DMS79 treated with DMSO at 0.1 percent for 48 hours (cell line): Measurements from ENCODE around the gene CHTF18.

ENCODE experiments used
- DNase-seq: peaks from one replicate; lab custom pipeline; 2025; lab: John Stamatoyannopoulos, UW

CHTF18 gene

DNA sequence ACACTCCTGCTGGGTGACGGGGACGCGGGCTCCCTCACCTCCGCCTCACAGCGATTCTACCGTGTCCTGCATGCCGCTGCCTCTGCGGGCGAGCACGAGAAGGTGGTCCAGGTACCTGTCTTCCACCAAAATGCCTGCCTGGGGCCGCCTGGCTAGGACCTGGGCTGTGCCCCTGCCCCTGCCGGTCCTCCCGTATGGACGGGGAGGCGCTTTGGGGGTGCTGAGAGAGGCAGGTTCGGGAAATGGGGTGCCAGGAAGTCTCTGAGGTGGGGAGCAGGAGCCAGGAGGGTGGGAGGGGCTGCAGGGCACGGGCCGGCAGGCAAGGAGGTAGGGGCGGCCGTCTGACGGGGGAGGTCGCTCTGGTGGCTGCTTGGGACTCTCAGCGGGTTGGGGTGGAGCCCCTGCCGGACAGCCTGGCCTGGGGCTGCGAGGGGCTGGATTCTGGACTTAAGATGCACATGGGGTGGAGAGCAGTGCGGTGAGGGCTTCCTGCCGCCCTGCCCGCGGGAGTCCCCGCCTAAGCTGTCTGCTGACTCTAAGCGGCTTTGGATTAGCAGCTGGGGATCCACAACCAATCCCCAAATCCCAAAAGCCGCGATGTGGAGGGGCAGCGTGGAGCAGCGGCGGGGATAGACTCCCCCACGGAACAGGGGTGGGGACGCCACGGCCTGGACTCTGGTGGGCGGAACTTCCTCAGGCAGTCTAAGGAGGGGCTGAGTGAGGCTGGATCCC lies 5.8 kb downstream of the CHTF18 start:
- no peak for DNase-seq

- no peak for DNase-seq
These were observed 6.5 kb downstream of the CHTF18 start for GRCh38 chr16:794853-795466.

DNA sequence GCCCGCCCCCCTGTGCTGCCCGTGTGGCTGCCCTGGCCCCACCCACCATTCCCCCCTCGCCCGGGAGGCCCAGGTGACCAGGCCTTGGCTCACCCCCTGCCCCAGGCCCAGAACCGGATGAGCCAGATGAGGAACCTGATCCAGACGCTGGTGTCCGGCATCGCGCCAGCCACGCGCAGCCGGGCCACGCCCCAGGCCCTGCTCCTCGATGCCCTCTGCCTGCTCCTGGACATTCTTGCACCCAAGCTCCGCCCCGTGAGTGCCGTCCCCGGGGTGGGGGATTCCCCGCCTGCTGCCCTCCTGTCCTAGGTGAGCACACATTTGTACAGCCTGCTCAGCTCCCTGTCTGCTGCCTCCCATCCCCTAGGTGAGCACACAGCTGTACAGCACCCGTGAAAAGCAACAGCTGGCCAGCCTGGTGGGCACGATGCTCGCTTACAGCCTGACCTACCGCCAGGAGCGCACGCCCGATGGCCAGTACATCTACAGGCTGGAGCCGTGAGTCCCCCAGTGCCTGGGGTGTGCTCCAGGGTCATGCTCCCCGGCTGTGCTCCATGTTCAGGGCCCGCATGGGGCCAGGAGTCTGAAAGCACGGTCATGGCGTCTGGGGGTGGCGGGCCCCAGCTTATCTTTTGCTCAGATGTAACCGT lies 7.3 kb downstream of the CHTF18 start:
- no peak for DNase-seq

DNA sequence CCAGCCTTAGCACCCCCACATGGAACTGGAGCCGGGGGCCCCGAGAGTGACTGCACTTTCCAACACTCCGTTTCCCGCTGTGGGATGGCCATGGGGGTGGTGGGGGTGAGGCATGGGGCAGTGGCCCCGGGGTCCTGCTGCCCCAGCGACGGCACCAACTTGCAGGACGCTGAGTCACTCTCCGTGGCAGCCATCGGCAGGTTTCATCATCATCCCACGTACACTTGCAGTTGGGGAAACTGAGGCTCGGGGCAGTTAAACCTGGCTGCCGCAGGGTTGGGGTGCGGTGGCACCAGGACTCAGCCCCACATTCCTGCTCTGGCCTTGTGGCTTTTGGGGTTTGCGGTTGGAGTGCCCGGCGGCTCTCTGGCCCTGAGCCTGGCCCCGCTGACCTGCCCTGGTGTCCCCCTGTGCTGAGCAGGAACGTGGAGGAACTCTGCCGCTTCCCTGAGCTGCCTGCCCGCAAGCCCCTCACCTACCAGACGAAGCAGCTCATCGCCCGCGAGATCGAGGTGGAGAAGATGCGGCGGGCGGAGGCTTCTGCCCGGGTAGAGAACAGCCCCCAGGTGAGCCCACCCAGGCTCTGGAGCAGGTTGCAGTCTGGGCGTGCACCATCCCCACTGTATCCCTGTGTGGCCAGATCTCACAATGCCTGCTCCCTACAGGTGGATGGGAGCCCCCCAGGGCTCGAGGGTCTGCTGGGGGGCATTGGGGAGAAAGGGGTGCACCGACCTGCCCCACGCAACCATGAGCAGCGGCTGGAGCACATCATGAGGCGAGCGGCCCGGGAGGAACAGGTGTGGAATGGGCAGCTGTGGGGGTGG lies 8.1 kb downstream of the CHTF18 start:
- DNase-seq, result no peak

DNA sequence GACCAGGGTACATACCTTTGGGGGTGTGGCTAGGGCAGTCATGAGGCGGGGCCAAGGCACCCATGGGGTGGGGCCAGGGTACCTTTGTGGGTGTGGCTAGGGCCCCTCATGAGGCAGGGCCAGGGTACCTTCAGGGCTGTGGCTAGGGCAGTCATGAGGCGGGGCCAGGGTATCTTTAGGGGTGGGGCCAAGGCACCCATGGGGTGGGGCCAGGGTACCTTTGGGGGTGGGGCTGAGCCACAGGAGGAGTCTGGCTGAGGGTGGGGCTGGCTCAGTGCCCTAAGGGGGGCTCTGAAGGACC lies 8.7 kb downstream of the CHTF18 start:
- no peak for DNase-seq

- no peak for DNase-seq
These were observed 9.3 kb downstream of the CHTF18 start for GRCh38 chr16:797686-798085.

GRCh38 chr16:798666-799065 lies 10.2 kb downstream of the CHTF18 start:
- no peak for DNase-seq

GRCh38 chr16:799111-799947 lies 10.9 kb downstream of the CHTF18 start:
- DNase-seq, result no peak

- no peak for DNase-seq
These were observed 11.8 kb downstream of the CHTF18 start, which contains the start of gene GNG13 for GRCh38 chr16:799948-800833. GNG13 (minus strand) TSS chr16:800734; CDS start chr16:799077, 1,657 bp downstream.

DNA sequence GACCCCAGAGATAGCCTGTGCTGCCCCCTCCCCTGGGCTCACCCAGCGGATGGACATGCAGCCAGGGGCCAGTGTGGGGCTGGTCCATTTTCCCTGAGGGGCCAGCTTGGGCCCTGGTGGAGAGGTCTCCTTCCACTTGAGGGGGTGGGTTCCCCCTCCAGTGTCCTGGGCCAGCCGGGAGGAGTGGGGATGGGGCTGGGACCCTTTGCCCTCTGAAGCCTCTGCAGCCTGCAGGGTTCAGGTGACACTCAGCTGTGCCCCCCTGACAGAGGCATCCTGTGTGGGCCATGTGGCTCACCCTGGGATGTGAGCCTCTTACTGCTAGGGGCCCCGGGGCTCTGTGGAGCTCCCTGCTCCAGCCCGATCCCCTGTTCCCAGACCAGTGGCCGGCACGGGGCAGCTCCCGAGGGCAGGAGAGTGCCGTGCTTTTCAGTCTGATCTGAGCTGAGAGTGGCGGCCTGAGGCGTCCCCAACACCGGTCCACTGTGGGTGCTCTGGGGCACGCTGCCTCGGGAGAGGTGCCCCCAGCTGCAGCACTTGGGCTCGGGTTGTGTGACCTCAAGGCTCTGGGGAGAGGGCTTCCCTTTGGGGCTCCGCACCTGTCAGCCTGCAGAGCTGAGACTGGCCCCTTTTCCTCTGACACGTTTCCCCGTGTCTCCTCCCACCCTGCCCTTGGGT lies 12.6 kb downstream of the CHTF18 start:
- no peak for DNase-seq

DNA sequence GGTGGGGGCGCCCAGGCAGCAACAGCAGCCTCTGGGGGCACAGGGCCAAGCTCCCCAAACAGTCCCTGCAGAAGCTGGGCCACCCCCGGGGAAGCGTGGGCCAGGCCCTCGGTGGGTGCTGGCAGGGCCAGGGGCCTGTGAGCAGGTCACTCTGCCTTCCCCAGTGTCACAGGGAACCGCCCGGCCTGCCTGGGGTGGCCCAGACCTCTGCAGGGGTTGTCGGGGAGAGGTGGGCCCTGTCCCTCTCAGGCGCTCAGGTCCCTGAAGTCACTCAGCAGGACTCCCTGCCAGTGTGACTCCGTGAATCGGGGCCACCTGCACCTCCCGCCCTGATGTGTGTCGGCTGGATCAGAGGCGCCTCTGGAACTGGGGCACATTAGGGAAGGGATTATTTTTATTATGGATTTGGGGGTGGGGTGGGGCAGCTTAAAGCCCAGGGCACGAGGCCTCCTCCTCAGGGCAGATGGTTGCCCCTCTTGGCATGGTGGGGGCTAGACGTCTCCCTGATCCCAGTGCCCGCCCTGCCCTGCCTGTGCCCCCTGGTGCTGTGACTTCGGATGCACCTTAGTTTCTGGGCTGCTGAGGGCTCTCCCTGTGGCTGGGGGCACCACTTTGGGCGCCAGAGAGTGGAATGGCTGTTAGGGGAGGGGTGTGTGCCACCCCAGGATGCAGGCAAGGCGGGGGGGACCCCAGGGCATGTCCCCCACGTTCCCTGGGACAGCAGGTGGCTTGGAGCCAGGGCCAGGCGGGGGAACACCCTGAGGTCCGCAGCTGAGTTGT lies 13.4 kb downstream of the CHTF18 start:
- DNase-seq, result no peak

DNA sequence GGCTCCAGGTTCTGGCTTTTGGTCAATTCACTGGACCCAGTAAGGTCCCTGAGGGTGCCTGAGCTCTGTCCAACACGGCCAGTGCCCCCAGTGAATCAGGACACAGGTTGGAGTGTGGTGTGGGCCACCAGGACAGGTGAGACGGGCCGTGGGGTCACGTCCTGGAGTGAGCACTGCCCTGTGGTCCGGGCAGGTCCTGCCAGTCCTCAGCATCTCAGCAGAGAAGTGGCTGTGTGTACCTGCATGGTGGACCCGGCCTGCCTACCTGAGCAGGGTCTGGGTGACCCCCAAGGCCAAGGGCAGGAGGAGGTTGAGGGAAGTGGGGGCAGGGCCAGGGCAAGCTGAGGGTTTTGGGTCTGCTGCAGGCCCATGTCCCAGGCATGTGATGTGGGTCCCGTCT lies 14.0 kb downstream of the CHTF18 start:
- DNase-seq, result no peak

DNA sequence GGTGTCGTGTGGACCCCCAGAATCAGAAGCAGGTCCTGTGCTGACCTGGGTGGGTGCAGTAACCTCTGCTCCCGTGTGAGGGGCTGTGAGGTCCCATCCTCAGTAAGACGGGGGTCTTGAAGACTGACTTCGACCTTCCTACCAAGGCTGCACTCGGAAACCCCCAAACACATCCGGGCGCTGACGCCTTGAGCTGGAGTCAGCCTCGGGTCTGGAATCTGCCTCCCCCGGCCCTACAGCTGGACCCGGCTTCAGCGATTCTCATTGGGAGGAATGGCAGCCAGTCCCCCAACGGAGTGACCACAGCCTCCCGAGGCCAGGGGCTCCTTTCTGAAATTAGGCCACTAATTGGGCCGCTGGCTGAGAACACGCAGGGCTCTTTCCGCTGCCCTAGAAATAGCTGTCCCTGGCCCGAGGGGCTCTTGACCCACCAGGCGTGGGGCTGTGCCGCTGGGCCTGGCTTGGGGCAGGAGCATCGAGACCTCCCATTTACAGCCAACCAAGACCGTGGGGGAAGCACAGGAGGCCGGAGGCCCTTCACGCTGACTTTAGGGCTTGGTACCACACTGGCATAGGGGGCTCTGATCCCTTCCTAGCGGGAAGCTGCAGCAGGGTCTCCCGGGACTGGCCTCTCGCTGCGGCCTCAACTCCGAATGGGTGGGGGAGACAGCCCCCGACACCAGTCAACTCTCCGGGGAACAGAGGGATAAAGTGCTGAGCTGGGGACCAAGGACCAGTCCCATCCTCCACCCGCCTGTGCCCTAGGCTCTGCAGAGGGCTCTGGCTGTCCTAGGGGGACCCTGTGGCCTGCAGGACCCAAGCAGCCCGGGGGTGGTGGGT lies 14.7 kb downstream of the CHTF18 start:
- DNase-seq, result no peak

DNA sequence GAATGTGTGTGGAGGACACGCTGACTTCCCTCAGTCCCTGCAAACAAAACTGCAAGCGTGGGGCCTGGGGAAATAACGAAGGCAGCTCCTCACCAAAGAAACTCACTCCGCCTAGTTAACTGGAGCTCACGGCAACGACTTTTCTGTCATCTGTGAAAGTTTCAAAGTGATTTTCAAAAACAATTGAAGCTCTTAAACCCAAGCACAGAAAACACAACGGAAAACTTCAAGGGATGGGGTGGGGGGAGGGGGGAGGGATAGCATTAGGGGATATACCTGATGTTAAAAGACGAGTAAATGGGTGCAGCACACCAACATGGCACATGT lies 15.3 kb downstream of the CHTF18 start:
- DNase-seq, result no peak

GRCh38 chr16:804193-805048 lies 16.0 kb downstream of the CHTF18 start:
- no peak for DNase-seq

DNA sequence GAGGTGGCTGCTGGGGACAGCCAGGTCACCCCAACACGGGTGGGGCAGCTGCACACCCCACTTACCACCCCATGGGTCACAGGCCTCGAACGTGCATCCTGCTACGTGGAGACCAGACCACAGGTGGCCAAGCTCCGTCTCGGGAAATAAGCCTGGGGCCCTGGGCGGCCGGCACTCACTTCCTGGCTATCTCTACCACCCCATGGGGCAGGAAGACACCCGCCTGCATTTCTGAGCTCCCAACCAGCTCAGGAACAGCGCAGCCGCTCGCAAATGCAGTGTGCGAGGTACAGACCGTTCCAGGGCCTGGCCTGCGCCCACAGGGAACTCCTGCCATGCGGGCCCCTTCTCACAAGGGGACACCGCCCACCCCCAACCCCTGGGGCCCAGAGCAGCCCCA lies 17.1 kb downstream of the CHTF18 start:
- no peak for DNase-seq

- peak; percentile 21 for DNase-seq
These were observed 19.1 kb downstream of the CHTF18 start for GRCh38 chr16:807347-808084.
